Cardiac muscle cell (in vitro differentiated cells and primary cell): ENCODE data around the gene TAS1R2. TPM values are rescaled to one million over a fixed set of nuclear protein-coding genes. Genes with fewer than 3 reads are reported as not detected.

Experiments used
- DNase-seq, 2 donors: peaks; one replicate each; pipeline versions ENCODE4 v3.0.0 to v3.0.0-alpha.2; 2010 to 2017; ENCODE audit warnings: low read depth in 1 of 2, low spot score in 1 of 2
- H3K27ac ChIP-seq: fragments of 200-600 bp; sonication (generic); 2 replicates; pipeline ENCODE4 v1.5.1; 2016
- H3K27me3 ChIP-seq: fragments of 200-600 bp; sonication (generic); 2 replicates; pipeline ENCODE4 v1.6.0; 2016; ENCODE audit warnings: control low read depth
- H3K36me3 ChIP-seq: fragments of 200-600 bp; sonication (generic); 2 replicates; pipeline ENCODE4 v1.5.1; 2016; ENCODE audit warnings: control low read depth
- H3K4me1 ChIP-seq: fragments of 200-600 bp; sonication (generic); 2 replicates; pipeline ENCODE4 v1.8.1; 2017; ENCODE audit warnings: low read depth, mild to moderate bottlenecking, mixed run types
- H3K4me3 ChIP-seq: fragments of 200-600 bp; sonication (generic); 2 replicates; pipeline ENCODE4 v1.5.1; 2016; ENCODE audit warnings: mild to moderate bottlenecking
- H3K9me3 ChIP-seq: fragments of 200-600 bp; sonication (generic); 2 replicates; pipeline ENCODE4 v1.5.1; 2017; ENCODE audit warnings: low read depth, mild to moderate bottlenecking, control low read depth
- polyA plus RNA-seq: library from polyadenylated mRNA; unstranded; fragments of >200 nt; fragmentation: Nextera tagmentation; extraction: Ambion mirVana; gene quantifications from 2 replicates; pipeline ENCODE4 v1.2.1, GENCODE V29; 2016
- total RNA-seq: library from RNA; depleted of rRNA; stranded (reverse); fragments of >200 nt; gene quantifications from 2 replicates; pipeline ENCODE4 v1.2.3, GENCODE V29; 2016
- TF ChIP-seq, protein P1 (sequence below): IDR thresholded peaks from 2 replicates; pipeline ENCODE4 v1.5.1; 2012; ENCODE audit warnings: low read depth, mild to moderate bottlenecking, low read length

Gene TAS1R2
- total and polyA plus RNA-seq, 2 experiments from 2014 or later = not detected

DNA sequence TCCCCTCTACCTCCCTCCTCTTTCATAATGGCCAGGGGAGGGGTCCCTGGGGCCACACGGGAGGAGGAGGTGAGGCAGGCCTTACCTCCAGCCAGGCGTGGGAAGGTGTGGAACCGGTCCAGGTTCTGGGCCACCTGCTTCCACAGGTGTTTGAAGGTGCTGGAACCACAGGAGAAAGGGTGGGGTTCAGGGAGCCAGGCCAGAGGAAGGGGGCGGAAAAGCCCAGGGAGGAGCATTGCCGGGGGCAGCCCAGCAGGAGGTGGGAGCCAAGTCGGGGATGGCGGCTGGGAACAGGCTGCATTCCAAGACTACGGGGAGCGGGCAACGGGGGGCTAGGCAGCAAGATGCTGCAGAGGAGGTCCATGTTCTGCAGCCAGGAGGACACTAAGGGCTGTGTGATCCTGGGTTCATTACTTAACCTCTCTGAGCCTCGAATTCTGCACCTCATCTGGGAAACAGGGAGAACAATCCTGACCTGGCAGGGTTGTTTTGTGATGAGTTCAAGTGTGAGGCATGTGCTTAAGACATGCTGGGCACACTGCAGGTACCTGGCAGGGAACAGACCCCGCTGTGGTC lies 19.8 kb upstream of the TAS1R2 start:
- no peak for DNase-seq
- TF ChIP-seq, protein P1, sequence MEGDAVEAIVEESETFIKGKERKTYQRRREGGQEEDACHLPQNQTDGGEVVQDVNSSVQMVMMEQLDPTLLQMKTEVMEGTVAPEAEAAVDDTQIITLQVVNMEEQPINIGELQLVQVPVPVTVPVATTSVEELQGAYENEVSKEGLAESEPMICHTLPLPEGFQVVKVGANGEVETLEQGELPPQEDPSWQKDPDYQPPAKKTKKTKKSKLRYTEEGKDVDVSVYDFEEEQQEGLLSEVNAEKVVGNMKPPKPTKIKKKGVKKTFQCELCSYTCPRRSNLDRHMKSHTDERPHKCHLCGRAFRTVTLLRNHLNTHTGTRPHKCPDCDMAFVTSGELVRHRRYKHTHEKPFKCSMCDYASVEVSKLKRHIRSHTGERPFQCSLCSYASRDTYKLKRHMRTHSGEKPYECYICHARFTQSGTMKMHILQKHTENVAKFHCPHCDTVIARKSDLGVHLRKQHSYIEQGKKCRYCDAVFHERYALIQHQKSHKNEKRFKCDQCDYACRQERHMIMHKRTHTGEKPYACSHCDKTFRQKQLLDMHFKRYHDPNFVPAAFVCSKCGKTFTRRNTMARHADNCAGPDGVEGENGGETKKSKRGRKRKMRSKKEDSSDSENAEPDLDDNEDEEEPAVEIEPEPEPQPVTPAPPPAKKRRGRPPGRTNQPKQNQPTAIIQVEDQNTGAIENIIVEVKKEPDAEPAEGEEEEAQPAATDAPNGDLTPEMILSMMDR = no peak
- no peak overlapping the region for H3K27ac ChIP-seq
- H3K27me3 ChIP-seq = no peaks in the 10 kb centered on the region
- peaks cover 10% of the 10 kb centered on the region for H3K36me3 ChIP-seq
- no peaks in the 10 kb centered on the region for H3K4me1 ChIP-seq
- no peaks in the 10 kb centered on the region for H3K9me3 ChIP-seq
- H3K4me3 ChIP-seq = no peak overlapping the region

DNA sequence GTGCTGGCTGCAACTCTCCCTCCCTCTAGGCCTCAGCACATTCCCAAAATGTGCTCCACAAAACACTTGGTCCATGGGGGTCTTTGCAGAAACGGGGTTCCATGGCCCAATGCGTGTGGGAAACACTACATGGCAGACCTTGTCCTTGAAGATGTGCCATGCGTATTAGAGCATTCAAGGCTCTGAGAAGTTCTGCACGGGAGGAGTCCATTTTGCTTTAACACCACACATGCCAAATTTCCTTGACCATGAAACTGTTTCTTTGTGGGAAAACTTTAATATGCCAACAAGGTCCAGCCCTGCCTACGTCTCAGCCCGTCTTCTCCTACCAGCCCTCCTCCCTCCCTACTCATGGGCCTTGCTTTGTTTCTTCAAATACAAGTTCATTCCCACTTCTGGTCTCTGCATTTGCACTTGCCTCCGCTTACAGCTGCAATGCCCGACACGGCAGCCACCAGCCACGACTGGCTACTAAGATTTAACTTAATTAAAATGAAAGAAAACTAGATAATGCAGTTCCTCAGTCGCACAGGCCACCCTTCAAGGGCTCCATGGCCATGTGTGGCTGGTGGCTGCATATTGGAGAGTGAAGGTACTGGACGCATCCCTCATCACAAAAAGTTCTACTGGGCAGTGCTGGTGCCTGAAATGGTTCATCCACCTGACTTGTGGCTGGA lies 19.2 kb upstream of the TAS1R2 start:
- H3K4me3 ChIP-seq = no peak overlapping the region
- TF ChIP-seq, protein P1 = no peak
- DNase-seq = no peak
- no peak overlapping the region for H3K27ac ChIP-seq
- H3K36me3 ChIP-seq = peaks cover 10% of the 10 kb centered on the region
- H3K4me1 ChIP-seq = no peaks in the 10 kb centered on the region
- no peaks in the 10 kb centered on the region for H3K27me3 ChIP-seq
- H3K9me3 ChIP-seq = no peaks in the 10 kb centered on the region

DNA sequence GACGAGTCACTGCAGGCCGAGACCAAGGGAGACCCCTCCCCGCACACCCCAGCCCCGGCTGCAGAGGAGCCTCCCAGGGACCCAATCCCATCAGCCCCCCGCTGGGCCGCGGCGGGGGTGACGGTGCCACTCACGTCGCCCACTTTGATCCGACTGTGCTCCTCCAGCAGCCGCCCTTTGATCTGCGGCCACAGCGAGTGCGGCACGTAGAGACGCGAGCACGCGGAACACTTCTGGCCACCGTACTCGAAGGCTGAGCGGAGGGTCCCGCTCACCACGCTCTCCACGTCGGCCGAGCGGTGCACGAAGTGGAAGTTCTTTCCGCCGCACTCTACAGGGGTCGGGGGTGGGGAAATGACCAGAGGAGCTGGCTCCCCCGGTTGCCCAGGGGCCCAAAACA lies 17.8 kb upstream of the TAS1R2 start:
- no peak for DNase-seq
- TF ChIP-seq, protein P1 = no peak

DNA sequence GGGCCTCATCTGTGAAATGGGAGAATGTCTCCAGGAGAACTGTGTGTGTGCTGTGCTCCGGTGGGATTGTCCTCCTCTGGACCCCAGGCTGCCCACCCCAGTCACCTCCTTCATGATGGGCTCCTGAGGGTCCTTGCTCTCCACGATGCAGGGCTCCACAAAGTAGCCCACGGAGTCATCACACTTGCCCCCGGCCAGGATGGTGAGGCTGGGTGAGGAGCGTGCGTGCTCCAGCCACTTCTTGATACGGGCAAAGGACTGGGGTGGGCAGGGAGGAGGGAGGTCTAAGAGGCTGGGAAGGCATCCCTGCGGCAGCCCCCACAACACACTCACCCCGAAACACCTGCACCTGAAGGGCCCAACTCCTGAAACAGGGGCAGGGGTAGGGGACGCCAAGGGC lies 16.8 kb upstream of the TAS1R2 start:
- H3K9me3 ChIP-seq = no peaks in the 10 kb centered on the region
- no peak overlapping the region for H3K27ac ChIP-seq
- H3K4me1 ChIP-seq = no peaks in the 10 kb centered on the region
- peaks cover 7% of the 10 kb centered on the region for H3K36me3 ChIP-seq
- no peak for DNase-seq
- H3K27me3 ChIP-seq = no peaks in the 10 kb centered on the region
- TF ChIP-seq, protein P1 = no peak
- H3K4me3 ChIP-seq = no peak overlapping the region

More for the DNA sequence above, 17.8 kb upstream of the TAS1R2 start:
- Histone ChIP-seq H3K36me3 (peaks cover 5% of the 10 kb centered on the region), H3K4me1 (no peaks in the 10 kb centered on the region), H3K4me3 (no peak overlapping the region), H3K27ac (no peak overlapping the region), H3K27me3 (no peaks in the 10 kb centered on the region), H3K9me3 (no peaks in the 10 kb centered on the region)

DNA sequence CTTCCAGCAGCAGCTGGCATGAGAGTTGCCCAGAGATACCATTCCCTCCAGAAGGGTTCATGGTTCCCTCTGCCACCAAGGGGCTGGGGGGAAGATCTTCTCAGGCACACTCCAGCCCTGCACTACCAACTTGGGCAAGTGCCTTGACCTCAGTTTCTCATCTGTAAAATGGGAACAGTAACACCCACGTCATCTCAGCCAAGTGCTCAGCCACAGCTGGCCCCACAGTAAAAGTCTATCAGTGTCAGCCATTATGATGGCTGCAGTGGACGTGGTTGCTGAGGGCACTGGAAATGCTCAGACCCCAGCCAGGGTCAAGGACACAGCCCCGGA lies 16.3 kb upstream of the TAS1R2 start:
- no peak overlapping the region for H3K27ac ChIP-seq
- H3K9me3 ChIP-seq = no peaks in the 10 kb centered on the region
- no peaks in the 10 kb centered on the region for H3K27me3 ChIP-seq
- peaks cover 7% of the 10 kb centered on the region for H3K36me3 ChIP-seq
- H3K4me1 ChIP-seq = no peaks in the 10 kb centered on the region
- no peak for DNase-seq
- TF ChIP-seq, protein P1 = no peak
- H3K4me3 ChIP-seq = no peak overlapping the region
